GM18868 (cell line): Measurements from ENCODE around the gene MARCO.
"Not testable (repeated sequence)": the region's sequence is repeated elsewhere in the genome, so short reads cannot be mapped to it uniquely, and the experiment has no call there.

Experiments used
- ATAC-seq: cut with Tn5 transposase; IDR thresholded peaks from one replicate; pipeline ENCODE4 v1.9.1; 2021; ENCODE audit warnings: mild to moderate bottlenecking, moderate library complexity; ENCODE audit not compliant: unreplicated experiment

Gene MARCO

GRCh38 chr2:119028327-119029174 lies 86.6 kb downstream of the MARCO start:
- no peak for ATAC-seq

- ATAC-seq, result no peak
These were observed 87.3 kb downstream of the MARCO start for GRCh38 chr2:119029297-119029696.

GRCh38 chr2:119037922-119038321 lies 95.9 kb downstream of the MARCO start:
- not testable (repeated sequence) for ATAC-seq

- ATAC-seq, result no peak
These were observed 98.7 kb downstream of the MARCO start for GRCh38 chr2:119040730-119041129.
